ENCODE data around the gene RNF114. TPM values are rescaled to one million over a fixed set of nuclear protein-coding genes. Genes with fewer than 3 reads are reported as not detected.

The RNF114 gene
- polyA plus RNA-seq, 3 donors: 128 to 164 (median 146) TPM

DNA sequence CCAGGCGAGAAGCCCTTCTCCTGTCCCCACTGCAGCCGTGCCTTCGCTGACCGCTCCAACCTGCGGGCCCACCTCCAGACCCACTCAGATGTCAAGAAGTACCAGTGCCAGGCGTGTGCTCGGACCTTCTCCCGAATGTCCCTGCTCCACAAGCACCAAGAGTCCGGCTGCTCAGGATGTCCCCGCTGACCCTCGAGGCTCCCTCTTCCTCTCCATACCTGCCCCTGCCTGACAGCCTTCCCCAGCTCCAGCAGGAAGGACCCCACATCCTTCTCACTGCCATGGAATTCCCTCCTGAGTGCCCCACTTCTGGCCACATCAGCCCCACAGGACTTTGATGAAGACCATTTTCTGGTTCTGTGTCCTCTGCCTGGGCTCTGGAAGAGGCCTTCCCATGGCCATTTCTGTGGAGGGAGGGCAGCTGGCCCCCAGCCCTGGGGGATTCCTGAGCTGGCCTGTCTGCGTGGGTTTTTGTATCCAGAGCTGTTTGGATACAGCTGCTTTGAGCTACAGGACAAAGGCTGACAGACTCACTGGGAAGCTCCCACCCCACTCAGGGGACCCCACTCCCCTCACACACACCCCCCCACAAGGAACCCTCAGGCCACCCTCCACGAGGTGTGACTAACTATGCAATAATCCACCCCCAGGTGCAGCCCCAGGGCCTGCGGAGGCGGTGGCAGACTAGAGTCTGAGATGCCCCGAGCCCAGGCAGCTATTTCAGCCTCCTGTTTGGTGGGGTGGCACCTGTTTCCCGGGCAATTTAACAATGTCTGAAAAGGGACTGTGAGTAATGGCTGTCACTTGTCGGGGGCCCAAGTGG lies 51.9 kb downstream of the RNF114 start:
- peaks cover 41% of the 10 kb centered on the region for H3K4me1 Mint-ChIP-seq
- H3K9ac ChIP-seq (ENCODE audit: insufficient read depth, low read length, poor library complexity, severe bottlenecking): no peak overlapping the region
- H3K4me2 ChIP-seq (replicated peaks; ENCODE audit: extremely low read depth, low read length, poor library complexity, severe bottlenecking): no peak overlapping the region
- no peaks in the 10 kb centered on the region for H3K9me3 ChIP-seq (replicated peaks in 1 of 2; ENCODE audit: control insufficient read depth in 1 of 2, insufficient read depth in 1 of 2, low read length in 2 of 2)
- H3K9me3 Mint-ChIP-seq: no peaks in the 10 kb centered on the region
- peaks cover 7% of the 10 kb centered on the region for H3K79me2 ChIP-seq (ENCODE audit: insufficient read depth, low read length)
- H2AFZ ChIP-seq (ENCODE audit: insufficient read depth, low read depth, low read length, poor library complexity, severe bottlenecking): no peak overlapping the region
- intact Hi-C loops (cut with micrococcal nuclease): no loop called here
- peaks cover 0 to 3% (median 2%) of the 10 kb centered on the region in 3 donors for H3K27me3 Mint-ChIP-seq (ENCODE audit: low read depth in 3 of 3)
- H3K36me3 Mint-ChIP-seq: peaks cover 19 to 34% of the 10 kb centered on the region in 2 donors
- H3K36me3 ChIP-seq (replicated peaks in 1 of 2; ENCODE audit: control insufficient read depth in 1 of 2, insufficient read depth in 2 of 2, low read length in 2 of 2): peaks cover 0 to 12% of the 10 kb centered on the region in 2 donors
- no peak overlapping the region for H3K4me3 Mint-ChIP-seq
- H4K20me1 ChIP-seq (ENCODE audit: insufficient read depth, low read length): peaks cover 35% of the 10 kb centered on the region
- no peaks in the 10 kb centered on the region for H3K27me3 ChIP-seq (ENCODE audit: control insufficient read depth in 2 of 2, insufficient read depth in 2 of 2, low read length in 2 of 2)
- no peak for DNase-seq
- WGBS (ENCODE audit: insufficient coverage): 91% methylated on average over 12 of the region's 18 CpGs
- no peak overlapping the region for H3K4me3 ChIP-seq (replicated peaks in 1 of 3; ENCODE audit: low read depth in 2 of 3, low read length in 3 of 3)
- TF ChIP-seq, protein P1, sequence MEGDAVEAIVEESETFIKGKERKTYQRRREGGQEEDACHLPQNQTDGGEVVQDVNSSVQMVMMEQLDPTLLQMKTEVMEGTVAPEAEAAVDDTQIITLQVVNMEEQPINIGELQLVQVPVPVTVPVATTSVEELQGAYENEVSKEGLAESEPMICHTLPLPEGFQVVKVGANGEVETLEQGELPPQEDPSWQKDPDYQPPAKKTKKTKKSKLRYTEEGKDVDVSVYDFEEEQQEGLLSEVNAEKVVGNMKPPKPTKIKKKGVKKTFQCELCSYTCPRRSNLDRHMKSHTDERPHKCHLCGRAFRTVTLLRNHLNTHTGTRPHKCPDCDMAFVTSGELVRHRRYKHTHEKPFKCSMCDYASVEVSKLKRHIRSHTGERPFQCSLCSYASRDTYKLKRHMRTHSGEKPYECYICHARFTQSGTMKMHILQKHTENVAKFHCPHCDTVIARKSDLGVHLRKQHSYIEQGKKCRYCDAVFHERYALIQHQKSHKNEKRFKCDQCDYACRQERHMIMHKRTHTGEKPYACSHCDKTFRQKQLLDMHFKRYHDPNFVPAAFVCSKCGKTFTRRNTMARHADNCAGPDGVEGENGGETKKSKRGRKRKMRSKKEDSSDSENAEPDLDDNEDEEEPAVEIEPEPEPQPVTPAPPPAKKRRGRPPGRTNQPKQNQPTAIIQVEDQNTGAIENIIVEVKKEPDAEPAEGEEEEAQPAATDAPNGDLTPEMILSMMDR (IDR thresholded peaks at IDR 0.05): no peak
- no peak overlapping the region for H3K27ac ChIP-seq (ENCODE audit: low read depth in 1 of 2, low read length in 2 of 2)
- peak overlapping the region in 1 of 7 donors; percentile 31 for H3K27ac Mint-ChIP-seq
- H3K4me1 ChIP-seq (ENCODE audit: control insufficient read depth in 1 of 2, insufficient read depth in 2 of 2, low read length in 2 of 2): peaks cover 24 to 60% of the 10 kb centered on the region in 2 donors

DNA sequence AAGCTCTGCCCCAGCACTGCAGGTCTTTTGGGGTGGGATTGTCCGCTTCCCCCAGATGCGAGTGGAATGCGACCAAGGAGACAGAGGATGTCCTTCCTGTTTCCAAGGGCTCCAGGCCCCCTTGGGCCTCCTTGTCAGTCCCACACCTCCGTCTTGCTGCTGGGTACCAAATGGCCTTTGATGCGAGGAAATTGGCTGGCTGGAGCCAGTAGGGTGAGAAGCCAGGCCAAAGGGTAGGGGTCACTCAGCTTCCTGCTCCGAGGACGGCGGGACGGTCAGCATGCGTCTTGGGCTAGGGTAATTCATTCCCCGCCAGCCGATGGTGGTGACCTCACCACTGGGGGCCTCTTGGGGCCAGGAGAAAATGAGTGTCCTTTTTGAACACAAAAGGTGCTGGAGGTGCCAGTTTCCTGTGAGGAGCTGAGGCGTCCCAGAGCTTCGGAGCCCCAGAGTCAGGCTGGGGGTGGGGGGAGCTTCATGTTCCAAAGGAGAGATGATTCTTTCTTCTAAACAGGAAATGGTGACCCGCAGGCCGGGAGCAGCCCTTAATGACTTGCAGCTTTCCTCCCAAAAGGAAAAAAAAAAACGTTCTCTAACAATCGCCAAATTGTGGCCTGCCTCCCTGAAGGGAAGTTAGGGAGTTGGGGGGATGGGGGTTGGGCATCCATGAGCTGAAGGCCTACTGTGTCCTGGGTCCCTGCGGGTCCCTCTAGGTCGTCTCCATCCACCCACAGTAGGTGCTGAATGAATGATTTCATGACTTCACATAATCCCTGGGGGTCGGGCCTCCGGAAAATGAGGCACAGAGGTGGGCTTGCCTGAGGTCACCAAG lies 53.3 kb downstream of the RNF114 start:
- H3K27ac ChIP-seq (ENCODE audit: low read depth in 1 of 2, low read length in 2 of 2): peak overlapping the region; percentile 22 to 61

More for the DNA sequence above, 53.3 kb downstream of the RNF114 start:
- Histone ChIP-seq H3K4me3 (replicated peaks in 1 of 3; ENCODE audit: low read depth in 2 of 3, low read length in 3 of 3) (peak overlapping the region in 1 of 3 experiments; percentile 53), H3K27me3 (ENCODE audit: control insufficient read depth in 2 of 2, insufficient read depth in 2 of 2, low read length in 2 of 2) (no peaks in the 10 kb centered on the region), H3K4me2 (replicated peaks; ENCODE audit: extremely low read depth, low read length, poor library complexity, severe bottlenecking) (peak overlapping the region; percentile 67), H3K79me2 (ENCODE audit: insufficient read depth, low read length) (no peaks in the 10 kb centered on the region), H2AFZ (ENCODE audit: insufficient read depth, low read depth, low read length, poor library complexity, severe bottlenecking) (peak overlapping the region; percentile 56), H3K4me1 (ENCODE audit: control insufficient read depth in 1 of 2, insufficient read depth in 2 of 2, low read length in 2 of 2) (peaks cover 28 to 59% of the 10 kb centered on the region in 2 donors), H4K20me1 (ENCODE audit: insufficient read depth, low read length) (peaks cover 21% of the 10 kb centered on the region), H3K9me3 (replicated peaks in 1 of 2; ENCODE audit: control insufficient read depth in 1 of 2, insufficient read depth in 1 of 2, low read length in 2 of 2) (no peaks in the 10 kb centered on the region), H3K9ac (ENCODE audit: insufficient read depth, low read length, poor library complexity, severe bottlenecking) (peak overlapping the region; percentile 46), H3K36me3 (replicated peaks in 1 of 2; ENCODE audit: control insufficient read depth in 1 of 2, insufficient read depth in 2 of 2, low read length in 2 of 2) (peaks cover 0 to 12% of the 10 kb centered on the region in 2 donors)
- Mint-ChIP-seq H3K9me3 (no peaks in the 10 kb centered on the region), H3K27ac (peak overlapping the region; percentile 53 to 90 (median 70)), H3K4me3 (peak overlapping the region; percentile 57 to 64), H3K4me1 (peaks cover 40% of the 10 kb centered on the region), H3K36me3 (peaks cover 15 to 25% of the 10 kb centered on the region in 2 donors), H3K27me3 (ENCODE audit: low read depth in 3 of 3) (peaks cover 0 to 6% (median 2%) of the 10 kb centered on the region in 3 donors)
- 35% methylated on average over 14 of the region's 22 CpGs for WGBS (ENCODE audit: insufficient coverage)
- TF ChIP-seq, protein P1 (IDR thresholded peaks at IDR 0.05): no peak
- intact Hi-C loops (cut with micrococcal nuclease): no loop called here
- DNase-seq: peak; percentile 45 to 72 (median 66)

Data from CD14-positive monocyte (primary cell).